OCI-LY1 (cell line): ENCODE results near the gene XKR7.

Experiments
- H2AFZ ChIP-seq: fragments of 200-600 bp; sonication (generic), shearing (Covaris generic); 2 replicates; pipeline ENCODE4 v1.6.0; 2014; ENCODE audit warnings: antibody characterized with exemption, mild to moderate bottlenecking, low read length
- H3F3A ChIP-seq: fragments of 200-600 bp; sonication (generic), shearing (Covaris generic); 2 replicates; pipeline ENCODE4 v1.6.0; 2014; ENCODE audit warnings: mild to moderate bottlenecking, antibody characterized with exemption, low read length, moderate library complexity; ENCODE audit not compliant: insufficient read depth
- H3K27ac ChIP-seq: fragments of 200-600 bp; sonication (generic); 2 replicates; pipeline ENCODE4 v1.5.1; 2014; ENCODE audit warnings: low read length, mixed run types, mild to moderate bottlenecking, low read depth; ENCODE audit not compliant: poor library complexity, severe bottlenecking
- H3K27me3 ChIP-seq: fragments of 200-600 bp; sonication (generic); 2 replicates; pipeline ENCODE4 v1.6.0; 2014; ENCODE audit warnings: antibody characterized with exemption, mild to moderate bottlenecking, low read length, moderate library complexity; ENCODE audit not compliant: insufficient read depth
- H3K36me3 ChIP-seq: fragments of 200-600 bp; sonication (generic); 2 replicates; pipeline ENCODE4 v1.6.1; 2014; ENCODE audit warnings: mild to moderate bottlenecking, antibody characterized with exemption, low read length, moderate library complexity, mixed read lengths; ENCODE audit not compliant: insufficient read depth
- H3K4me1 ChIP-seq: fragments of 200-600 bp; sonication (generic); 2 replicates; pipeline ENCODE4 v1.5.1; 2014; ENCODE audit warnings: mild to moderate bottlenecking, low read length, moderate library complexity; ENCODE audit not compliant: insufficient read depth, severe bottlenecking
- H3K4me2 ChIP-seq: fragments of 200-600 bp; sonication (generic), shearing (Covaris generic); 2 replicates; pipeline ENCODE4 v1.6.1; 2014; ENCODE audit warnings: low read length
- H3K4me3 ChIP-seq: fragments of 200-600 bp; sonication (generic); 2 replicates; pipeline ENCODE4 v1.5.1; 2014; ENCODE audit warnings: low read length, low read depth, mild to moderate bottlenecking, mixed read lengths; ENCODE audit not compliant: poor library complexity, severe bottlenecking
- H3K79me2 ChIP-seq: fragments of 200-600 bp; shearing (Covaris generic); 2 replicates; pipeline ENCODE4 v1.6.1; 2016; ENCODE audit warnings: mixed run types, low read length, mixed read lengths; ENCODE audit not compliant: insufficient read depth
- H3K9ac ChIP-seq: fragments of 200-600 bp; sonication (generic), shearing (Covaris generic); 2 replicates; pipeline ENCODE4 v1.6.1; 2014; ENCODE audit warnings: mild to moderate bottlenecking, low read length, mixed read lengths
- H3K9me2 ChIP-seq: fragments of 200-600 bp; sonication (generic), shearing (Covaris generic); 2 replicates; pipeline ENCODE4 v1.6.1; 2014; ENCODE audit warnings: low read depth, mild to moderate bottlenecking, low read length, mixed read lengths
- H3K9me3 ChIP-seq: fragments of 200-600 bp; shearing (Covaris generic); 2 replicates; pipeline ENCODE4 v1.6.1; 2014; ENCODE audit warnings: low read length, mixed read lengths
- H4K20me1 ChIP-seq: fragments of 200-600 bp; sonication (generic), shearing (Covaris generic); 2 replicates; pipeline ENCODE4 v1.6.0; 2016; ENCODE audit warnings: mild to moderate bottlenecking, low read length; ENCODE audit not compliant: insufficient read depth
- EZH2 ChIP-seq: fragments of 200-600 bp; sonication (generic), shearing (Covaris generic); IDR thresholded peaks from 2 replicates; pipeline ENCODE4 v1.8.0; 2017; ENCODE audit warnings: borderline replicate concordance, mixed run types, mild to moderate bottlenecking, antibody characterized with exemption, low read length, moderate library complexity, mixed read lengths
- TF ChIP-seq, protein P1 (sequence below): fragments of 200-600 bp; sonication (generic), shearing (Covaris generic); IDR thresholded peaks from 2 replicates; pipeline ENCODE4 v1.5.1; 2017; ENCODE audit warnings: mild to moderate bottlenecking, antibody characterized with exemption, low read length, moderate library complexity, mixed read lengths

The XKR7 gene

DNA sequence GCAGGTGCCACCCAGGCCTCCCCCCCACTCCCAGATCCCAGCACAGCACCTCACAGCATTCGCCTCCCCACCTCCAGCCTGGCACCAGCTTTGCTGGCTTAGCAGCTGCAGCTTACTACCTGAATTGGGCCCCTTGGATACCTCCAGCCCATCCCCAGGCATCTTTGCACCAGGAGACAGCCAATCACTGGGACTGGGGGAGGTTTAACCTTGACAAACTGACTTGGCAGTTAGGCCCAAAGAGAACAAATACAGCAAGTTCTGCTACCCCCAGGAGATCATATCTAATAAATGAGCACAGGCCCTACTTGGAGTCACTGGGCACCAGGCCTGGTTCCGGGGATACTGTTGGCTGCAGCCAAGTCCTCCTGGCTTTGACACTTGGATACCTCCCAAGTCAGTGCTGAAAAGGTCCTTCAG, 24.9 kb upstream of the XKR7 start:
- no peaks in the 10 kb centered on the region for H3K9me2 ChIP-seq
- no peak overlapping the region for H3K4me3 ChIP-seq
- no peaks in the 10 kb centered on the region for H3K27me3 ChIP-seq
- H3K4me1 ChIP-seq, result no peaks in the 10 kb centered on the region
- H2AFZ ChIP-seq, result no peak overlapping the region
- H3K9me3 ChIP-seq, result no peaks in the 10 kb centered on the region
- H4K20me1 ChIP-seq, result no peaks in the 10 kb centered on the region
- H3K79me2 ChIP-seq, result no peaks in the 10 kb centered on the region
- TF ChIP-seq, protein P1, sequence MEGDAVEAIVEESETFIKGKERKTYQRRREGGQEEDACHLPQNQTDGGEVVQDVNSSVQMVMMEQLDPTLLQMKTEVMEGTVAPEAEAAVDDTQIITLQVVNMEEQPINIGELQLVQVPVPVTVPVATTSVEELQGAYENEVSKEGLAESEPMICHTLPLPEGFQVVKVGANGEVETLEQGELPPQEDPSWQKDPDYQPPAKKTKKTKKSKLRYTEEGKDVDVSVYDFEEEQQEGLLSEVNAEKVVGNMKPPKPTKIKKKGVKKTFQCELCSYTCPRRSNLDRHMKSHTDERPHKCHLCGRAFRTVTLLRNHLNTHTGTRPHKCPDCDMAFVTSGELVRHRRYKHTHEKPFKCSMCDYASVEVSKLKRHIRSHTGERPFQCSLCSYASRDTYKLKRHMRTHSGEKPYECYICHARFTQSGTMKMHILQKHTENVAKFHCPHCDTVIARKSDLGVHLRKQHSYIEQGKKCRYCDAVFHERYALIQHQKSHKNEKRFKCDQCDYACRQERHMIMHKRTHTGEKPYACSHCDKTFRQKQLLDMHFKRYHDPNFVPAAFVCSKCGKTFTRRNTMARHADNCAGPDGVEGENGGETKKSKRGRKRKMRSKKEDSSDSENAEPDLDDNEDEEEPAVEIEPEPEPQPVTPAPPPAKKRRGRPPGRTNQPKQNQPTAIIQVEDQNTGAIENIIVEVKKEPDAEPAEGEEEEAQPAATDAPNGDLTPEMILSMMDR, result no peak
- no peak for TF ChIP-seq EZH2
- H3F3A ChIP-seq, result no peaks in the 10 kb centered on the region
- peaks cover 48% of the 10 kb centered on the region for H3K36me3 ChIP-seq
- no peak overlapping the region for H3K4me2 ChIP-seq
- no peak overlapping the region for H3K27ac ChIP-seq
- no peak overlapping the region for H3K9ac ChIP-seq

DNA sequence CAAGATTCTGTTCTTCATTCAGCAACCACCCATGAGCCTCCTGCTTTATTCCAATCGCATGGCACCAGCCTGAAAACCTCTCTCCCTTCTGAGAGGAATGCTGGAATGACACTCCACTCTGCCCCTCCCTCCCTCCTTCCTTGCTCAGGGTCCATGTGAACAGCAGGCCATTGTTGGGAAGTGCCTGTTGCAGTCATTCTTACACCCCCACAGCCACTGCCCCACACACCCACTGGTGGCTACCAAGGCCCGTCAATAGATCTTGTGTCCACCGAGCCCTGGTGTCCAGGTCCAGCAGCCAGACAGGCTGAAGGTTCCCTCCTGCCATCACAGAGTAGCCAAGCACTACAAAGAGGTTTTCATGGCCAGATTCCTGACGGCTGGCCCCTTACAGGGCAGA, 22.6 kb upstream of the XKR7 start:
- Histone ChIP-seq H3K9me2 (no peaks in the 10 kb centered on the region), H3K79me2 (peaks cover 7% of the 10 kb centered on the region), H3K4me3 (no peak overlapping the region), H3K4me1 (peaks cover 5% of the 10 kb centered on the region), H3F3A (no peaks in the 10 kb centered on the region), H2AFZ (no peak overlapping the region), H3K9me3 (no peaks in the 10 kb centered on the region), H3K4me2 (no peak overlapping the region), H3K9ac (no peak overlapping the region), H3K27ac (no peak overlapping the region), H4K20me1 (no peaks in the 10 kb centered on the region), H3K36me3 (peaks cover 71% of the 10 kb centered on the region), H3K27me3 (no peaks in the 10 kb centered on the region)
- TF ChIP-seq, protein P1, result no peak
- TF ChIP-seq EZH2, result no peak

DNA sequence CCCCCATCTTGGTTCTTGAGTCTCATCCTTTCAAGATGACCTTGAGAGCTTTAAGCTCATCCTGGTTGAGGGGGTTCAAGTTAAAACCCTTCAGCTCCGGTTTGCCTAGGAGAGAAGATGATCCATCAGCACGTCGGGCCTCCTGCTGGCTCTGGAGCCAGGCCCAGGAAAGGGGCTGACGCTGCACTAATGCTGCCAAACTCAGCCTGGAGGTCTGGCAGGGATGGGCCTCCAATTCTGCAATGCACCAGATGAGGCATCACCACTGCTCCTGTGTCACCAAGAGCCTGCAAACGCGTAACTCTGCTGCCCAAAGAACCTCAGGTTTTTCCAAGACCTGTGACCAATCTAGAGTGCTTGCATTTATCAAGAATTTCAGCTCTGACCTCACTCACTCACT, 22.2 kb upstream of the XKR7 start:
- H3K79me2 ChIP-seq, result peaks cover 11% of the 10 kb centered on the region
- H3K4me1 ChIP-seq, result peaks cover 10% of the 10 kb centered on the region
- H3F3A ChIP-seq, result no peaks in the 10 kb centered on the region
- peaks cover 72% of the 10 kb centered on the region for H3K36me3 ChIP-seq
- no peak overlapping the region for H3K27ac ChIP-seq
- no peaks in the 10 kb centered on the region for H4K20me1 ChIP-seq
- TF ChIP-seq EZH2, result no peak
- TF ChIP-seq, protein P1, result no peak
- H3K27me3 ChIP-seq, result no peaks in the 10 kb centered on the region
- no peak overlapping the region for H2AFZ ChIP-seq
- H3K4me3 ChIP-seq, result no peak overlapping the region
- H3K4me2 ChIP-seq, result no peak overlapping the region
- H3K9me2 ChIP-seq, result no peaks in the 10 kb centered on the region
- no peak overlapping the region for H3K9ac ChIP-seq
- H3K9me3 ChIP-seq, result no peaks in the 10 kb centered on the region
